COLO668 (cell line): ENCODE results near the gene NPIPA3.
"Not testable (repeated sequence)": the region's sequence is repeated elsewhere in the genome, so short reads cannot be mapped to it uniquely, and the experiment has no call there.

Experiments used
- DNase-seq: peaks from one replicate; lab custom pipeline; 2025; ENCODE audit not compliant: unreplicated experiment; lab: John Stamatoyannopoulos, UW

Gene NPIPA3

DNA sequence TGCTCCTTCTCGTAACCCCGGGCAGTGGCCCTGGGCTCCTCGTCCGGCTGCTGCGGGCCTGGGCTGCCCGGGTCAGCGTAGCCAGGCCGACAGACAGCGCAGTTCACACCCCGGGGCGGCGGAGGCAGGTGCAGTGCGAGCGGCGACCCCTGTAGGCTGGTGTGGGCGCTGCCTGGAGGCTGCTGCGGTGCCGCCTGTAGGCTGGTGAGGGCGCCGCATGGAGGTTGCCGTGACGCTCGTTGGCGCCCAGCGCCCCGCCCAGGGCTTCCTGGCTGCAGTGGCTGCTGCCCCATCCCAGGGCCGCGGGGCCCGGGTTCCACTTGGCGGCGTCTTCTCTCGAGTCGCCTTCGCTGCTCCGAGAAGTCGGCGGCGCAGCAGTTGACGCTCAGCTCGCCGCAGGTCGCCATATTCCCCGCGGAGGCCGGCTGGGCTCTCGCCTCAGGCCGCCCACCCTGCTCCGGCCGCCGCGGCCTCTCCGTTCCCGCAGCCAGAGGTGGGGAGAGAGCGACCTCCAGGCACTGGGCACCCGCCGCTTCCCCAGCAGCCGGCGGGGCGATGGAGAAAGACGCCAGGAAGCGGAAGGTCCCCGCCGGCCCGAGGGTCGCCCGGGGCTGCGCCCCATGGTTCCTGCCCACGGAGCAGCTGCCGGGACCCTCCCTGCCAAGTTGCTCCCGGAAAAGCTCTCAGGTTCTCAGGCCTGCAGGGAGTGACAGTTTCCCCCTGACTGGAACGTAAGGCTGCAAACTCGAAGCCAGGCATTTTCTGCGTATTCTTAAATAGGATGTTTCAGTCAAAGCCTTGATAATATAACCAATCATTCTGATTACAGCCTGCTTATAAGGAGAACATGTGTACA, 39.3 kb downstream of the NPIPA3 start, which contains the start of gene NPIPA2:
Gene NPIPA2, plus strand, starts transcription at position 261 of the 856 bp plus-strand sequence. CDS start 5,533 bp downstream, outside the sequence.
- not testable (repeated sequence) for DNase-seq

DNA sequence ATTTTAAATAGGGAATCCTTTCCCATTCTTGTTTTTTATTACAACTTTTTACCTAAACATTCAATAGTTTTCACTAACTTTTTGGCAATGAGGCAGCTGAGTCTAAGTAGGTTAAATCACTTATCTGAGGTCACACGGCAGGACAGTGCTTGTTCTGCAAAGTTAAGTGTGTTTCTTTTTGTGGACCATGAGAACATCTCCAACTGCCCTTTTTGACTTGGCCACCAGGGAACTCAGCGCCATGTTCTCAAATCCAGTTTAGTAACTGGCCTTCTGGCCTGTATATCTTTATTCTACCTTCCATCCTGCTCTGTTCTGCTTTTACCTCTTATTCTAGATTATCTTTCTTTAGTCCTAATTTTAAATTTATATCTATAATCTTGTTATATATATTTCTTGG, 70.4 kb downstream of the NPIPA3 start:
- not testable (repeated sequence) for DNase-seq

DNA sequence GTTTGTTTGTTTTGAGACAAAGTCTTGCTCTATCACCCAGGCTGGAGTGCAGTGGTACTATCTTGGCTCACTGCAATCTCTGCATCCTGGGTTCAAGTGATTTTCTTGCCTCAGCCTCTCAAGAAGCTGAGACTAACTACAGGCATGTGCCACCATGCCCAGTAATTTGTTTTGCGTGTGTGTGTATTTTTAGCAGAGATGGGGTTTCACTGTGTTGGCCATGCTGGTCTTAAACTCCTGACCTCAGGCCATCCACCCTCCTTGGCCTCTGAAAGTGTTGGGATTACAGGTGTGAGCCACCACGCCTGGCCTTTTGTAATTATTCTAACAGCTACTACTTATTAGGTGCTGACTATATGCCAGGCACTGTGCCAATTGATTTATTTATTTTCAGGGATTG, 72.4 kb downstream of the NPIPA3 start:
- not testable (repeated sequence) for DNase-seq
